K562 (cell line): ENCODE data around the gene NRF1. TPM values are rescaled to one million over a fixed set of nuclear protein-coding genes. Genes with fewer than 3 reads are reported as not detected.

ENCODE experiments used
- CBX3 ChIP-seq, 2 experiments: IDR thresholded peaks; 1 replicate in 1 of 2; 2 replicates in 1 of 2; pipeline ENCODE4 v1.6.1; 2012; ENCODE audit warnings: inconsistent platforms in 2 of 2, low read length in 2 of 2, borderline replicate concordance in 1 of 2, control low read depth in 1 of 2
- CEBPG ChIP-seq, 3 experiments: fragments of 200-800 bp in 1 of 3; sonication (Bioruptor generic) in 1 of 3; sonication (generic) in 1 of 3; formaldehyde crosslinking in 1 of 3; IDR thresholded peaks in 2 of 3; conservative IDR thresholded peaks in 1 of 3; 2 replicates each; pipeline versions ENCODE4 v1.6.1 to v1.8.0; 2016 to 2022; ENCODE audit warnings: missing compliant biosample characterization in 2 of 3, missing genetic modification characterization in 2 of 3, mild to moderate bottlenecking in 1 of 3, missing genetic modification reagents in 1 of 3
- CXXC5 ChIP-seq: fragments of 250-450 bp; sonication (Bioruptor Pico); IDR thresholded peaks from 2 replicates; pipeline ENCODE4 v1.8.0; 2022; ENCODE audit warnings: inconsistent platforms, mild to moderate bottlenecking, moderate library complexity
- ESRRA ChIP-seq: fragments of 450-650 bp; IDR thresholded peaks from 2 replicates; pipeline ENCODE4 v1.6.1; 2014; ENCODE audit warnings: low read depth, mild to moderate bottlenecking, moderate library complexity, borderline replicate concordance
- FOXM1 ChIP-seq, 2 experiments: fragments of 450-650 bp in 1 of 2; sonication (generic) in 1 of 2; formaldehyde crosslinking in 1 of 2; IDR thresholded peaks; 2 replicates each; pipeline versions ENCODE4 v1.6.1 to v1.9.0; 2017 to 2022; ENCODE audit warnings: low read depth in 2 of 2, mild to moderate bottlenecking in 2 of 2, missing genetic modification reagents in 1 of 2, moderate library complexity in 1 of 2
- NCOA1 ChIP-seq: fragments of 450-650 bp; IDR thresholded peaks from 2 replicates; pipeline ENCODE4 v1.6.1; 2016; ENCODE audit warnings: low read depth
- NFYB ChIP-seq: IDR thresholded peaks from 2 replicates; pipeline ENCODE4 v1.6.1; 2011; ENCODE audit warnings: mild to moderate bottlenecking, moderate library complexity; ENCODE audit not compliant: insufficient read length; ENCODE audit errors: extremely low read depth
- NR2C2 ChIP-seq, 2 experiments: fragments of 200-800 bp in 1 of 2; sonication (Bioruptor generic) in 1 of 2; sonication (generic) in 1 of 2; formaldehyde crosslinking in 1 of 2; IDR thresholded peaks; 2 replicates each; pipeline versions ENCODE4 v1.6.1 to v1.8.0; 2016 to 2022; ENCODE audit warnings: mild to moderate bottlenecking in 1 of 2, missing compliant biosample characterization in 1 of 2, missing genetic modification characterization in 1 of 2, missing genetic modification reagents in 1 of 2
- POLR2G ChIP-seq: fragments of 200-400 bp; formaldehyde crosslinking; IDR thresholded peaks from 2 replicates; pipeline ENCODE4 v1.6.1; 2017; ENCODE audit warnings: low read depth, mild to moderate bottlenecking, antibody characterized with exemption, low read length, moderate library complexity
- PYGO2 ChIP-seq: fragments of 450-650 bp; IDR thresholded peaks from 2 replicates; pipeline ENCODE4 v1.6.1; 2016; ENCODE audit warnings: mild to moderate bottlenecking, missing genetic modification characterization, moderate library complexity, missing compliant biosample characterization
- SMARCA5 ChIP-seq: fragments of 450-650 bp; IDR thresholded peaks from 2 replicates; pipeline ENCODE4 v1.6.1; 2016
- SRSF1 ChIP-seq: fragments of 200-400 bp; formaldehyde crosslinking; IDR thresholded peaks from 2 replicates; pipeline ENCODE4 v1.6.1; 2017; ENCODE audit warnings: mild to moderate bottlenecking, low read depth, low read length, moderate library complexity
- ZKSCAN8 ChIP-seq: fragments of 200-800 bp; sonication (Bioruptor generic); IDR thresholded peaks from 2 replicates; pipeline ENCODE4 v1.6.1; 2016; ENCODE audit warnings: missing genetic modification characterization, missing compliant biosample characterization
- ZNF146 ChIP-seq: IDR thresholded peaks from one replicate; pipeline ENCODE4 v1.6.1; 2018; ENCODE audit warnings: missing compliant biosample characterization; ENCODE audit not compliant: unreplicated experiment
- ZNF224 ChIP-seq: sonication (generic); formaldehyde crosslinking; IDR thresholded peaks from 2 replicates; pipeline ENCODE4 v1.8.0; 2022; ENCODE audit warnings: mild to moderate bottlenecking, missing genetic modification reagents
- ZNF316 ChIP-seq: fragments of 450-650 bp; IDR thresholded peaks from 2 replicates; pipeline ENCODE4 v1.6.1; 2016
- polyA plus RNA-seq, 8 experiments: library from polyadenylated mRNA; depleted of rRNA in 4 of 8; stranded (reverse) in 5 of 8; unstranded in 3 of 8; fragments of >200 nt; fragmentation: Nextera tagmentation in 2 of 8; fragmentation: Illumina TruSeq in 1 of 8; extraction: Ambion mirVana in 2 of 8; extraction: Trizol in 1 of 8; gene quantifications; 2 replicates each; pipeline versions ENCODE4 v1.2.1 to v1.2.3, GENCODE V29; 2011 to 2014; ENCODE audit warnings: inconsistent platforms in 1 of 8, missing spikeins in 1 of 8
- total RNA-seq, 7 experiments: library from RNA; depleted of rRNA in 6 of 7; stranded (reverse); fragments of >200 nt in 6 of 7; fragmentation: Illumina TruSeq in 2 of 7; extraction: Trizol in 2 of 7; gene quantifications; 2 replicates each; pipeline versions ENCODE4 v1.2.1 to v1.2.3, GENCODE V29; 2011 to 2021; ENCODE audit warnings: low replicate concordance in 1 of 7
- TF ChIP-seq, protein P1 (sequence below): fragments of 450-650 bp; IDR thresholded peaks from 2 replicates; pipeline ENCODE4 v1.7.1; 2018; ENCODE audit warnings: mild to moderate bottlenecking, low read depth; ENCODE audit not compliant: partially characterized antibody
- TF ChIP-seq, protein P2 (sequence below): sonication (generic); formaldehyde crosslinking; IDR thresholded peaks from 2 replicates; pipeline ENCODE4 v1.9.0; 2022; ENCODE audit warnings: mild to moderate bottlenecking, missing genetic modification reagents
- TF ChIP-seq, protein P3 (sequence below): sonication (generic); formaldehyde crosslinking; IDR thresholded peaks from 2 replicates; pipeline ENCODE4 v1.9.0; 2022; ENCODE audit warnings: mild to moderate bottlenecking, missing genetic modification reagents
- TF ChIP-seq, protein P4 (sequence below): fragments of 250-450 bp; sonication (Bioruptor Pico); IDR thresholded peaks from 2 replicates; pipeline ENCODE4 v1.5.0; 2020; ENCODE audit warnings: mild to moderate bottlenecking

Gene NRF1
- total and polyA plus RNA-seq, 9 of the 15 experiments (the other 6 are each of a cell fraction or from before 2014, with no cell fraction given) = 8.6 to 28.8 (median 20.3) TPM

DNA sequence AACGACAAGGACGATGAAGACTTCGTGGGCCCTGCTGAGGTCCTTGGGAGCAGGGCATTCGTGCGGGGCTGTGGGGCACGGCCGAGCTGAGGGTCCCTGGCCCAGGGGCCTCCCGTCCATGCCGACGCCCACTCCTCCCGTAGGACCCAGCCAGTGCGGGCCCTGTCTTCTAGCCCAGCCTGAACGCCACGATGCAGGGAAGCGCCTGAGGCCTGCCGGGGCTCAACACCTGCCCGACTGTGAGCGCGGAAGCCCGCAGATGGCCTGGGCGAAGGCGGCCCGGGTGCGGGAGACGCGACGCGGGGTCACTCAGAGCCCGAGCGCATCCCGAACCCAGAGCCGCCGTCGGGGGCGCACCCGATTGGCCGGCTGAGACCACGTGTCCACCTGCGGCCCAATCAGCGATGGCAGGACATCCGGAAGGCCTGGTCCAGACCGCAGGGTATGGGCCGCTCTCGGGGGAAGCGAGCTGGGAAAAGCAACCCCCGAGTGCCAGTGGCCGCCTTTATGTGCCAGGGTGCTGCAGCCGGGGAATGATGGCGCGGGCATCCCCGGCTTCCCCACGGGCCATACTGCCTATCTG is 151.0 kb downstream of the NRF1 start (continued):
- TF ChIP-seq, protein P1, sequence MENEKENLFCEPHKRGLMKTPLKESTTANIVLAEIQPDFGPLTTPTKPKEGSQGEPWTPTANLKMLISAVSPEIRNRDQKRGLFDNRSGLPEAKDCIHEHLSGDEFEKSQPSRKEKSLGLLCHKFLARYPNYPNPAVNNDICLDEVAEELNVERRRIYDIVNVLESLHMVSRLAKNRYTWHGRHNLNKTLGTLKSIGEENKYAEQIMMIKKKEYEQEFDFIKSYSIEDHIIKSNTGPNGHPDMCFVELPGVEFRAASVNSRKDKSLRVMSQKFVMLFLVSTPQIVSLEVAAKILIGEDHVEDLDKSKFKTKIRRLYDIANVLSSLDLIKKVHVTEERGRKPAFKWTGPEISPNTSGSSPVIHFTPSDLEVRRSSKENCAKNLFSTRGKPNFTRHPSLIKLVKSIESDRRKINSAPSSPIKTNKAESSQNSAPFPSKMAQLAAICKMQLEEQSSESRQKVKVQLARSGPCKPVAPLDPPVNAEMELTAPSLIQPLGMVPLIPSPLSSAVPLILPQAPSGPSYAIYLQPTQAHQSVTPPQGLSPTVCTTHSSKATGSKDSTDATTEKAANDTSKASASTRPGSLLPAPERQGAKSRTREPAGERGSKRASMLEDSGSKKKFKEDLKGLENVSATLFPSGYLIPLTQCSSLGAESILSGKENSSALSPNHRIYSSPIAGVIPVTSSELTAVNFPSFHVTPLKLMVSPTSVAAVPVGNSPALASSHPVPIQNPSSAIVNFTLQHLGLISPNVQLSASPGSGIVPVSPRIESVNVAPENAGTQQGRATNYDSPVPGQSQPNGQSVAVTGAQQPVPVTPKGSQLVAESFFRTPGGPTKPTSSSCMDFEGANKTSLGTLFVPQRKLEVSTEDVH = no peak
- TF ChIP-seq NR2C2 (CRISPR knock-in tag; IDR thresholded peaks at IDR 0.05) = no peak
- no peak for TF ChIP-seq NR2C2 (tag; IDR thresholded peaks at IDR 0.05)
- TF ChIP-seq CXXC5 (CRISPR knock-in tag) = no peak
- TF ChIP-seq, protein P2, sequence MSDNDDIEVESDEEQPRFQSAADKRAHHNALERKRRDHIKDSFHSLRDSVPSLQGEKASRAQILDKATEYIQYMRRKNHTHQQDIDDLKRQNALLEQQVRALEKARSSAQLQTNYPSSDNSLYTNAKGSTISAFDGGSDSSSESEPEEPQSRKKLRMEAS (CRISPR knock-in tag) = 0 out of 2 replicates have a peak, but pooled peaks have one; percentile 17
- TF ChIP-seq NFYB = no peak
- TF ChIP-seq SMARCA5 = no peak
- TF ChIP-seq ZNF224 (CRISPR knock-in tag) = no peak
- no peak for TF ChIP-seq NCOA1
- TF ChIP-seq POLR2G = peak; percentile 61
- no peak for TF ChIP-seq ZKSCAN8 (CRISPR knock-in tag)
- TF ChIP-seq ZNF146 = no peak
- no peak for TF ChIP-seq CBX3 (IDR thresholded peaks at IDR 0.05; ENCODE audit: borderline replicate concordance in 1 of 2, low read length in 2 of 2)
- no peak for TF ChIP-seq ZNF316
- TF ChIP-seq ESRRA = no peak
- TF ChIP-seq SRSF1 = no peak
- TF ChIP-seq PYGO2 (tag) = no peak
- TF ChIP-seq, protein P3, sequence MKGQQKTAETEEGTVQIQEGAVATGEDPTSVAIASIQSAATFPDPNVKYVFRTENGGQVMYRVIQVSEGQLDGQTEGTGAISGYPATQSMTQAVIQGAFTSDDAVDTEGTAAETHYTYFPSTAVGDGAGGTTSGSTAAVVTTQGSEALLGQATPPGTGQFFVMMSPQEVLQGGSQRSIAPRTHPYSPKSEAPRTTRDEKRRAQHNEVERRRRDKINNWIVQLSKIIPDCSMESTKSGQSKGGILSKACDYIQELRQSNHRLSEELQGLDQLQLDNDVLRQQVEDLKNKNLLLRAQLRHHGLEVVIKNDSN (CRISPR knock-in tag) = peak; percentile 63
- TF ChIP-seq FOXM1 (IDR thresholded peaks at IDR 0.05; ENCODE audit: low read depth) = no peak
- TF ChIP-seq FOXM1 (CRISPR knock-in tag; IDR thresholded peaks at IDR 0.05; ENCODE audit: low read depth) = 0 out of 2 replicates have a peak, but pooled peaks have one; percentile 1
- TF ChIP-seq, protein P4, sequence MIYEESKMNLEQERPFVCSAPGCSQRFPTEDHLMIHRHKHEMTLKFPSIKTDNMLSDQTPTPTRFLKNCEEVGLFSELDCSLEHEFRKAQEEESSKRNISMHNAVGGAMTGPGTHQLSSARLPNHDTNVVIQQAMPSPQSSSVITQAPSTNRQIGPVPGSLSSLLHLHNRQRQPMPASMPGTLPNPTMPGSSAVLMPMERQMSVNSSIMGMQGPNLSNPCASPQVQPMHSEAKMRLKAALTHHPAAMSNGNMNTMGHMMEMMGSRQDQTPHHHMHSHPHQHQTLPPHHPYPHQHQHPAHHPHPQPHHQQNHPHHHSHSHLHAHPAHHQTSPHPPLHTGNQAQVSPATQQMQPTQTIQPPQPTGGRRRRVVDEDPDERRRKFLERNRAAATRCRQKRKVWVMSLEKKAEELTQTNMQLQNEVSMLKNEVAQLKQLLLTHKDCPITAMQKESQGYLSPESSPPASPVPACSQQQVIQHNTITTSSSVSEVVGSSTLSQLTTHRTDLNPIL = no peak
- no peak for TF ChIP-seq CEBPG (CRISPR knock-in tag; IDR thresholded peaks at IDR 0.05)
- TF ChIP-seq CEBPG (tag; conservative IDR thresholded peaks at IDR 0.05 in 1 of 2, IDR thresholded peaks at IDR 0.05 in 1 of 2) = no peak
